ENCODE measurements around the gene MRPL34. TPM values are rescaled to one million over a fixed set of nuclear protein-coding genes. Genes with fewer than 3 reads are reported as not detected.

The MRPL34 gene
- total and polyA plus RNA-seq, 9 of the 15 experiments (the other 6 are each of a cell fraction or from before 2014, with no cell fraction given): 11.5 to 256 (median 72.5) TPM

GRCh38 chr19:17336872-17337674, 31.4 kb downstream of the MRPL34 start, which contains the start of gene GTPBP3 (continued):
- peak; percentile 49; the same call in 1 of the 2 replicates for TF ChIP-seq PML (IDR thresholded peaks at IDR 0.05; ENCODE audit: low read length)
- no peak for TF ChIP-seq TEAD2 (tag; IDR thresholded peaks at IDR 0.05)
- no peak for TF ChIP-seq ARID2 (IDR thresholded peaks at IDR 0.05)
- peak; percentile 29; the same call in 1 of the 2 replicates for TF ChIP-seq ZBTB33 (CRISPR knock-in tag; IDR thresholded peaks at IDR 0.05)
- TF ChIP-seq ZFX (CRISPR knock-in tag; IDR thresholded peaks at IDR 0.05): peak; percentile 84
- TF ChIP-seq XRCC3 (IDR thresholded peaks at IDR 0.05): no peak
- TF ChIP-seq POLR2AphosphoS5 (IDR thresholded peaks at IDR 0.05; ENCODE audit: control insufficient read depth, insufficient read depth, low read depth, low read length): peak; percentile 72
- TF ChIP-seq ARID3B (CRISPR knock-in tag; IDR thresholded peaks at IDR 0.05; ENCODE audit: borderline replicate concordance): no peak
- no peak for TF ChIP-seq TCF15 (CRISPR knock-in tag; IDR thresholded peaks at IDR 0.05)
- no peak for TF ChIP-seq IRF9 (tag; IDR thresholded peaks at IDR 0.05)
- no peak for TF ChIP-seq MTF1 (CRISPR knock-in tag; IDR thresholded peaks at IDR 0.05; ENCODE audit: borderline replicate concordance)
- TF ChIP-seq SAFB2 (IDR thresholded peaks at IDR 0.05; ENCODE audit: borderline replicate concordance, low read depth, low read length, severe bottlenecking): no peak
- TF ChIP-seq ARHGAP35 (IDR thresholded peaks at IDR 0.05; ENCODE audit: partially characterized antibody): no peak
- TF ChIP-seq SIRT6 (IDR thresholded peaks at IDR 0.05; ENCODE audit: low read depth, low read length): no peak
- peak; percentile 96 for TF ChIP-seq CXXC5 (CRISPR knock-in tag; IDR thresholded peaks at IDR 0.05)
- peak; percentile 89 for TF ChIP-seq SUPT5H (IDR thresholded peaks at IDR 0.05)
- no peak for TF ChIP-seq ETS2 (tag; IDR thresholded peaks at IDR 0.05; ENCODE audit: borderline replicate concordance, poor library complexity, severe bottlenecking)
- TF ChIP-seq SRSF9 (IDR thresholded peaks at IDR 0.05; ENCODE audit: borderline replicate concordance, low read depth, low read length): no peak
- TF ChIP-seq USF1 (CRISPR knock-in tag; IDR thresholded peaks at IDR 0.05): no peak
- no peak for TF ChIP-seq ILF3 (IDR thresholded peaks at IDR 0.05; ENCODE audit: borderline replicate concordance)
- TF ChIP-seq ZNF133 (CRISPR knock-in tag; IDR thresholded peaks at IDR 0.05): no peak
- TF ChIP-seq SRSF3 (IDR thresholded peaks at IDR 0.05; ENCODE audit: insufficient read depth, low read length): no peak
- TF ChIP-seq HNRNPL (IDR thresholded peaks at IDR 0.05; ENCODE audit: low read depth, low read length): no peak

All from K562 (cell line).